H9 (cell line): ENCODE measurements around the gene C20orf144. TPM values are rescaled to one million over a fixed set of nuclear protein-coding genes. Genes with fewer than 3 reads are reported as not detected.
A peak's percentile ranks its signal among the peaks of the same experiment; 100 is the strongest.

Experiments used
- DNase-seq: peaks from one replicate; pipeline ENCODE4 v3.0.0-alpha.2; 2017
- H2AFZ ChIP-seq: one replicate; pipeline ENCODE4 v1.6.1; 2013; ENCODE audit warnings: mild to moderate bottlenecking, low read length, control low read depth, moderate library complexity
- H2AK5ac ChIP-seq: 2 replicates; pipeline ENCODE4 v1.6.1; 2013; ENCODE audit warnings: low read length, control low read depth, mixed read lengths; ENCODE audit not compliant: insufficient read length
- H2BK120ac ChIP-seq: one replicate; pipeline ENCODE4 v1.6.1; 2013; ENCODE audit warnings: low read depth, mild to moderate bottlenecking, low read length, control low read depth, inconsistent platforms; ENCODE audit not compliant: poor library complexity, severe bottlenecking
- H2BK12ac ChIP-seq: 2 replicates; pipeline ENCODE4 v1.6.1; 2013; ENCODE audit warnings: low read length, control low read depth, mixed read lengths, low read depth; ENCODE audit not compliant: insufficient read length
- H2BK15ac ChIP-seq: 2 replicates; pipeline ENCODE4 v1.6.1; 2013; ENCODE audit warnings: low read depth, low read length, control low read depth
- H2BK20ac ChIP-seq: one replicate; pipeline ENCODE4 v1.6.1; 2013; ENCODE audit warnings: low read depth, mild to moderate bottlenecking, low read length, control low read depth, inconsistent platforms; ENCODE audit not compliant: poor library complexity, severe bottlenecking
- H2BK5ac ChIP-seq: 2 replicates; pipeline ENCODE4 v1.6.1; 2013; ENCODE audit warnings: low read length, control low read depth, mixed read lengths; ENCODE audit not compliant: insufficient read length
- H3K14ac ChIP-seq: 2 replicates; pipeline ENCODE4 v1.6.1; 2013; ENCODE audit warnings: low read length, control low read depth; ENCODE audit not compliant: insufficient read depth
- H3K18ac ChIP-seq: 2 replicates; pipeline ENCODE4 v1.6.1; 2013; ENCODE audit warnings: low read depth, mild to moderate bottlenecking, mixed read lengths, low read length, control low read depth; ENCODE audit not compliant: insufficient read length
- H3K23ac ChIP-seq: 2 replicates; pipeline ENCODE4 v1.6.1; 2013; ENCODE audit warnings: low read length, control low read depth, mixed read lengths, low read depth; ENCODE audit not compliant: insufficient read length
- H3K23me2 ChIP-seq: 2 replicates; pipeline ENCODE4 v1.6.1; 2013; ENCODE audit warnings: low read depth, mild to moderate bottlenecking, mixed read lengths, low read length, control low read depth; ENCODE audit not compliant: insufficient read length, poor library complexity, severe bottlenecking
- H3K27ac ChIP-seq: 2 replicates; pipeline ENCODE4 v1.5.1; 2013; ENCODE audit warnings: low read length, control low read depth, mixed read lengths, low read depth; ENCODE audit not compliant: insufficient read length
- H3K27me3 ChIP-seq: 2 replicates; pipeline ENCODE4 v1.6.1; 2013; ENCODE audit warnings: low read length, control low read depth, inconsistent platforms; ENCODE audit not compliant: insufficient read depth
- H3K4ac ChIP-seq: 2 replicates; pipeline ENCODE4 v1.6.1; 2013; ENCODE audit warnings: low read depth, mild to moderate bottlenecking, control low read depth, inconsistent platforms, low read length, moderate library complexity
- H3K4me1 ChIP-seq: 2 replicates; pipeline ENCODE4 v1.6.1; 2013; ENCODE audit warnings: low read length, control low read depth, inconsistent platforms; ENCODE audit not compliant: insufficient read depth
- H3K4me2 ChIP-seq: 2 replicates; pipeline ENCODE4 v1.6.1; 2013; ENCODE audit warnings: low read length, control low read depth, mixed read lengths; ENCODE audit not compliant: insufficient read length, insufficient read depth
- H3K56ac ChIP-seq: 2 replicates; pipeline ENCODE4 v1.6.1; 2013; ENCODE audit warnings: low read depth, mild to moderate bottlenecking, mixed read lengths, low read length, control low read depth; ENCODE audit not compliant: insufficient read length
- H3K79me1 ChIP-seq: 2 replicates; pipeline ENCODE4 v1.6.1; 2013; ENCODE audit warnings: low read depth, mild to moderate bottlenecking, moderate library complexity, low read length, control low read depth, inconsistent platforms; ENCODE audit not compliant: insufficient read depth, poor library complexity, severe bottlenecking
- H3K79me2 ChIP-seq: 2 replicates; pipeline ENCODE4 v1.6.1; 2013; ENCODE audit warnings: low read length, control low read depth, inconsistent platforms; ENCODE audit not compliant: insufficient read depth
- H3K9ac ChIP-seq: 2 replicates; pipeline ENCODE4 v1.6.1; 2013; ENCODE audit warnings: low read length, control low read depth, mixed read lengths; ENCODE audit not compliant: insufficient read length; ENCODE audit errors: extremely low read depth
- H3K9me3 ChIP-seq: one replicate; pipeline ENCODE4 v1.6.1; 2013; ENCODE audit warnings: low read depth, low read length, inconsistent platforms; ENCODE audit not compliant: control insufficient read depth
- H3T11ph ChIP-seq: one replicate; pipeline ENCODE4 v1.6.1; 2013; ENCODE audit warnings: mild to moderate bottlenecking, low read length, control low read depth, inconsistent platforms
- H4K20me1 ChIP-seq: one replicate; pipeline ENCODE4 v1.6.1; 2013; ENCODE audit not compliant: control insufficient read depth, insufficient read length, insufficient read depth
- H4K5ac ChIP-seq: 2 replicates; pipeline ENCODE4 v1.6.1; 2013; ENCODE audit warnings: low read depth, mild to moderate bottlenecking, mixed read lengths, low read length, control low read depth; ENCODE audit not compliant: insufficient read length
- H4K8ac ChIP-seq: replicated peaks from 2 replicates; pipeline ENCODE4 v1.6.1; 2013; ENCODE audit warnings: low read length, control low read depth, mixed read lengths, low read depth; ENCODE audit not compliant: insufficient read length
- H4K91ac ChIP-seq: 2 replicates; pipeline ENCODE4 v1.6.1; 2013; ENCODE audit warnings: low read depth, mild to moderate bottlenecking, moderate library complexity, mixed read lengths, low read length, control low read depth; ENCODE audit not compliant: insufficient read length
- H3K27ac Mint-ChIP-seq, 3 experiments: 2 replicates in 2 of 3; 3 replicates in 1 of 3; pipeline ENCODE4 v1.8.0; 2020 to 2021; ENCODE audit warnings: mixed read lengths in 3 of 3, mild to moderate bottlenecking in 1 of 3, moderate library complexity in 1 of 3
- H3K27me3 Mint-ChIP-seq: 2 replicates; pipeline ENCODE4 v1.8.0; 2021; ENCODE audit warnings: low read depth, mild to moderate bottlenecking, moderate library complexity, mixed read lengths
- H3K36me3 Mint-ChIP-seq, 3 experiments: 2 replicates in 2 of 3; 3 replicates in 1 of 3; pipeline ENCODE4 v1.8.0; 2020 to 2021; ENCODE audit warnings: low read depth in 3 of 3, mixed read lengths in 3 of 3; ENCODE audit not compliant: insufficient read depth in 1 of 3
- H3K4me1 Mint-ChIP-seq, 2 experiments: 2 replicates each; pipeline ENCODE4 v1.8.0; 2020; ENCODE audit warnings: mixed read lengths in 2 of 2
- H3K4me3 Mint-ChIP-seq, 2 experiments: 2 replicates in 1 of 2; 3 replicates in 1 of 2; pipeline ENCODE4 v1.8.0; 2020 to 2021; ENCODE audit warnings: mild to moderate bottlenecking in 2 of 2, mixed read lengths in 2 of 2, moderate library complexity in 1 of 2
- H3K9me3 Mint-ChIP-seq, 2 experiments: 2 replicates in 1 of 2; 3 replicates in 1 of 2; pipeline ENCODE4 v1.8.0; 2020; ENCODE audit warnings: mild to moderate bottlenecking in 2 of 2, mixed read lengths in 2 of 2, moderate library complexity in 1 of 2
- WGBS: extraction: QIAGEN DNeasy Blood & Tissue Kit; methylation state at CpG from one replicate; pipeline ENCODE4 v1.1.7; 2013; ENCODE audit warnings: missing lambda C conversion rate, low lambda C conversion rate, mixed read lengths; ENCODE audit not compliant: insufficient read length; ENCODE audit errors: extremely low coverage; 5-methylcytosine and 5-hydroxymethylcytosine counted together
- total RNA-seq: library from RNA; stranded (reverse); gene quantifications from 2 replicates; pipeline ENCODE4 v1.2.1, GENCODE V29; 2021
- TF ChIP-seq, protein P1 (sequence below): fragments of 200-600 bp; sonication (generic); conservative IDR thresholded peaks from 3 replicates; pipeline ENCODE4 v1.8.0; 2021; ENCODE audit warnings: antibody characterized with exemption, mild to moderate bottlenecking

The C20orf144 gene
- total RNA-seq, 1 experiment from 2014 or later: 0.26 TPM

DNA sequence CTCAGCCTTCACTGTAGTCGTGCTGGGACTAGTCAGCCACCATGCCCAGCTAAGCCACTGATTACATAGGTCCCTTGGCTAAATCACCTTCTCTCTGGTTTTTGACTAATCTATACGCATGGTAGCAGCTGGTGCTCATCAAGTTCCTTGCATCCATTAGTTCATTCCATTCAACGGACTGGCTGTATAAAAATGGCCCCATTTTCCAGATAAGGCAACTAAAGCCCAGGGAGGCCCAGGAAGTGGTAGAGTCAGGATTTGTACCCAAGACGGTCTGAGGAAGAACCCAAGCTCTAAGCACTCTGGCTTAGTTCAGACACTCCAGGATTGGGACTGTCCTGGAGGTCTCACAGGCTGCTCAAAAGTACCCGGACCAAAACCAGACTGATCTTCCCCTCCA is 19.2 kb downstream of the C20orf144 start:
- Histone ChIP-seq H3K27me3 (no peaks in the 10 kb centered on the region), H3K23me2 (peaks cover 10% of the 10 kb centered on the region), H3K4me1 (no peaks in the 10 kb centered on the region), H2BK5ac (no peak overlapping the region), H3K79me2 (peaks cover 7% of the 10 kb centered on the region; the same call in 1 of the 2 replicates), H3K9ac (no peak overlapping the region), H2BK20ac (no peak overlapping the region), H4K20me1 (no peaks in the 10 kb centered on the region), H3K4ac (no peak overlapping the region), H3K79me1 (no peaks in the 10 kb centered on the region), H3K27ac (no peak overlapping the region), H2BK12ac (no peak overlapping the region), H2AFZ (no peak overlapping the region), H3K18ac (no peak overlapping the region), H2BK15ac (no peak overlapping the region), H4K5ac (no peak overlapping the region), H3K14ac (no peak overlapping the region), H2BK120ac (no peak overlapping the region), H3K4me2 (no peak overlapping the region), H4K8ac (no peak overlapping the region), H4K91ac (no peak overlapping the region), H3K23ac (no peak overlapping the region), H3K56ac (no peak overlapping the region), H3T11ph (no peak overlapping the region), H2AK5ac (no peak overlapping the region), H3K9me3 (no peaks in the 10 kb centered on the region)
- no peaks in the 10 kb centered on the region for H3K9me3 Mint-ChIP-seq
- no CpG with 5 or more reads among the region's 5 CpGs for WGBS
- DNase-seq: no peak
- peak overlapping the region in 2 of 3 experiments; percentile 31 to 54; a peak in 3 of 7 replicates for H3K27ac Mint-ChIP-seq
- no peak overlapping the region for H3K4me3 Mint-ChIP-seq
- H3K27me3 Mint-ChIP-seq: no peaks in the 10 kb centered on the region
- peaks cover 19% of the 10 kb centered on the region in 2 experiments for H3K4me1 Mint-ChIP-seq
- TF ChIP-seq, protein P1, sequence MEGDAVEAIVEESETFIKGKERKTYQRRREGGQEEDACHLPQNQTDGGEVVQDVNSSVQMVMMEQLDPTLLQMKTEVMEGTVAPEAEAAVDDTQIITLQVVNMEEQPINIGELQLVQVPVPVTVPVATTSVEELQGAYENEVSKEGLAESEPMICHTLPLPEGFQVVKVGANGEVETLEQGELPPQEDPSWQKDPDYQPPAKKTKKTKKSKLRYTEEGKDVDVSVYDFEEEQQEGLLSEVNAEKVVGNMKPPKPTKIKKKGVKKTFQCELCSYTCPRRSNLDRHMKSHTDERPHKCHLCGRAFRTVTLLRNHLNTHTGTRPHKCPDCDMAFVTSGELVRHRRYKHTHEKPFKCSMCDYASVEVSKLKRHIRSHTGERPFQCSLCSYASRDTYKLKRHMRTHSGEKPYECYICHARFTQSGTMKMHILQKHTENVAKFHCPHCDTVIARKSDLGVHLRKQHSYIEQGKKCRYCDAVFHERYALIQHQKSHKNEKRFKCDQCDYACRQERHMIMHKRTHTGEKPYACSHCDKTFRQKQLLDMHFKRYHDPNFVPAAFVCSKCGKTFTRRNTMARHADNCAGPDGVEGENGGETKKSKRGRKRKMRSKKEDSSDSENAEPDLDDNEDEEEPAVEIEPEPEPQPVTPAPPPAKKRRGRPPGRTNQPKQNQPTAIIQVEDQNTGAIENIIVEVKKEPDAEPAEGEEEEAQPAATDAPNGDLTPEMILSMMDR: no peak
- peaks cover 26 to 57% (median 40%) of the 10 kb centered on the region in 3 experiments; a peak in 6 of 7 replicates for H3K36me3 Mint-ChIP-seq
